H9 (cell line): Measurements from ENCODE around the gene KLHDC10. TPM values are rescaled to one million over a fixed set of nuclear protein-coding genes. Genes with fewer than 3 reads are reported as not detected.

Experiments
- DNase-seq: peaks from one replicate; pipeline ENCODE4 v3.0.0-alpha.2; 2017
- H2AFZ ChIP-seq: one replicate; pipeline ENCODE4 v1.6.1; 2013; ENCODE audit warnings: mild to moderate bottlenecking, low read length, control low read depth, moderate library complexity
- H2AK5ac ChIP-seq: 2 replicates; pipeline ENCODE4 v1.6.1; 2013; ENCODE audit warnings: low read length, control low read depth, mixed read lengths; ENCODE audit not compliant: insufficient read length
- H2BK120ac ChIP-seq: one replicate; pipeline ENCODE4 v1.6.1; 2013; ENCODE audit warnings: low read depth, mild to moderate bottlenecking, low read length, control low read depth, inconsistent platforms; ENCODE audit not compliant: poor library complexity, severe bottlenecking
- H2BK12ac ChIP-seq: 2 replicates; pipeline ENCODE4 v1.6.1; 2013; ENCODE audit warnings: low read length, control low read depth, mixed read lengths, low read depth; ENCODE audit not compliant: insufficient read length
- H2BK15ac ChIP-seq: 2 replicates; pipeline ENCODE4 v1.6.1; 2013; ENCODE audit warnings: low read depth, low read length, control low read depth
- H2BK20ac ChIP-seq: one replicate; pipeline ENCODE4 v1.6.1; 2013; ENCODE audit warnings: low read depth, mild to moderate bottlenecking, low read length, control low read depth, inconsistent platforms; ENCODE audit not compliant: poor library complexity, severe bottlenecking
- H2BK5ac ChIP-seq: 2 replicates; pipeline ENCODE4 v1.6.1; 2013; ENCODE audit warnings: low read length, control low read depth, mixed read lengths; ENCODE audit not compliant: insufficient read length
- H3K14ac ChIP-seq: 2 replicates; pipeline ENCODE4 v1.6.1; 2013; ENCODE audit warnings: low read length, control low read depth; ENCODE audit not compliant: insufficient read depth
- H3K18ac ChIP-seq: 2 replicates; pipeline ENCODE4 v1.6.1; 2013; ENCODE audit warnings: low read depth, mild to moderate bottlenecking, mixed read lengths, low read length, control low read depth; ENCODE audit not compliant: insufficient read length
- H3K23ac ChIP-seq: 2 replicates; pipeline ENCODE4 v1.6.1; 2013; ENCODE audit warnings: low read length, control low read depth, mixed read lengths, low read depth; ENCODE audit not compliant: insufficient read length
- H3K23me2 ChIP-seq: 2 replicates; pipeline ENCODE4 v1.6.1; 2013; ENCODE audit warnings: low read depth, mild to moderate bottlenecking, mixed read lengths, low read length, control low read depth; ENCODE audit not compliant: insufficient read length, poor library complexity, severe bottlenecking
- H3K27ac ChIP-seq: 2 replicates; pipeline ENCODE4 v1.5.1; 2013; ENCODE audit warnings: low read length, control low read depth, mixed read lengths, low read depth; ENCODE audit not compliant: insufficient read length
- H3K27me3 ChIP-seq: 2 replicates; pipeline ENCODE4 v1.6.1; 2013; ENCODE audit warnings: low read length, control low read depth, inconsistent platforms; ENCODE audit not compliant: insufficient read depth
- H3K4ac ChIP-seq: 2 replicates; pipeline ENCODE4 v1.6.1; 2013; ENCODE audit warnings: low read depth, mild to moderate bottlenecking, control low read depth, inconsistent platforms, low read length, moderate library complexity
- H3K4me1 ChIP-seq: 2 replicates; pipeline ENCODE4 v1.6.1; 2013; ENCODE audit warnings: low read length, control low read depth, inconsistent platforms; ENCODE audit not compliant: insufficient read depth
- H3K4me2 ChIP-seq: 2 replicates; pipeline ENCODE4 v1.6.1; 2013; ENCODE audit warnings: low read length, control low read depth, mixed read lengths; ENCODE audit not compliant: insufficient read length, insufficient read depth
- H3K56ac ChIP-seq: 2 replicates; pipeline ENCODE4 v1.6.1; 2013; ENCODE audit warnings: low read depth, mild to moderate bottlenecking, mixed read lengths, low read length, control low read depth; ENCODE audit not compliant: insufficient read length
- H3K79me1 ChIP-seq: 2 replicates; pipeline ENCODE4 v1.6.1; 2013; ENCODE audit warnings: low read depth, mild to moderate bottlenecking, moderate library complexity, low read length, control low read depth, inconsistent platforms; ENCODE audit not compliant: insufficient read depth, poor library complexity, severe bottlenecking
- H3K79me2 ChIP-seq: 2 replicates; pipeline ENCODE4 v1.6.1; 2013; ENCODE audit warnings: low read length, control low read depth, inconsistent platforms; ENCODE audit not compliant: insufficient read depth
- H3K9ac ChIP-seq: 2 replicates; pipeline ENCODE4 v1.6.1; 2013; ENCODE audit warnings: low read length, control low read depth, mixed read lengths; ENCODE audit not compliant: insufficient read length; ENCODE audit errors: extremely low read depth
- H3K9me3 ChIP-seq: one replicate; pipeline ENCODE4 v1.6.1; 2013; ENCODE audit warnings: low read depth, low read length, inconsistent platforms; ENCODE audit not compliant: control insufficient read depth
- H3T11ph ChIP-seq: one replicate; pipeline ENCODE4 v1.6.1; 2013; ENCODE audit warnings: mild to moderate bottlenecking, low read length, control low read depth, inconsistent platforms
- H4K20me1 ChIP-seq: one replicate; pipeline ENCODE4 v1.6.1; 2013; ENCODE audit not compliant: control insufficient read depth, insufficient read length, insufficient read depth
- H4K5ac ChIP-seq: 2 replicates; pipeline ENCODE4 v1.6.1; 2013; ENCODE audit warnings: low read depth, mild to moderate bottlenecking, mixed read lengths, low read length, control low read depth; ENCODE audit not compliant: insufficient read length
- H4K8ac ChIP-seq: replicated peaks from 2 replicates; pipeline ENCODE4 v1.6.1; 2013; ENCODE audit warnings: low read length, control low read depth, mixed read lengths, low read depth; ENCODE audit not compliant: insufficient read length
- H4K91ac ChIP-seq: 2 replicates; pipeline ENCODE4 v1.6.1; 2013; ENCODE audit warnings: low read depth, mild to moderate bottlenecking, moderate library complexity, mixed read lengths, low read length, control low read depth; ENCODE audit not compliant: insufficient read length
- H3K27ac Mint-ChIP-seq, 3 experiments: 2 replicates in 2 of 3; 3 replicates in 1 of 3; pipeline ENCODE4 v1.8.0; 2020 to 2021; ENCODE audit warnings: mixed read lengths in 3 of 3, mild to moderate bottlenecking in 1 of 3, moderate library complexity in 1 of 3
- H3K27me3 Mint-ChIP-seq: 2 replicates; pipeline ENCODE4 v1.8.0; 2021; ENCODE audit warnings: low read depth, mild to moderate bottlenecking, moderate library complexity, mixed read lengths
- H3K36me3 Mint-ChIP-seq, 3 experiments: 2 replicates in 2 of 3; 3 replicates in 1 of 3; pipeline ENCODE4 v1.8.0; 2020 to 2021; ENCODE audit warnings: low read depth in 3 of 3, mixed read lengths in 3 of 3; ENCODE audit not compliant: insufficient read depth in 1 of 3
- H3K4me1 Mint-ChIP-seq, 2 experiments: 2 replicates each; pipeline ENCODE4 v1.8.0; 2020; ENCODE audit warnings: mixed read lengths in 2 of 2
- H3K4me3 Mint-ChIP-seq, 2 experiments: 2 replicates in 1 of 2; 3 replicates in 1 of 2; pipeline ENCODE4 v1.8.0; 2020 to 2021; ENCODE audit warnings: mild to moderate bottlenecking in 2 of 2, mixed read lengths in 2 of 2, moderate library complexity in 1 of 2
- H3K9me3 Mint-ChIP-seq, 2 experiments: 2 replicates in 1 of 2; 3 replicates in 1 of 2; pipeline ENCODE4 v1.8.0; 2020; ENCODE audit warnings: mild to moderate bottlenecking in 2 of 2, mixed read lengths in 2 of 2, moderate library complexity in 1 of 2
- CTCF ChIP-seq: fragments of 200-600 bp; sonication (generic); conservative IDR thresholded peaks from 3 replicates; pipeline ENCODE4 v1.8.0; 2021; ENCODE audit warnings: antibody characterized with exemption, mild to moderate bottlenecking
- WGBS: extraction: QIAGEN DNeasy Blood & Tissue Kit; methylation state at CpG from one replicate; pipeline ENCODE4 v1.1.7; 2013; ENCODE audit warnings: missing lambda C conversion rate, low lambda C conversion rate, mixed read lengths; ENCODE audit not compliant: insufficient read length; ENCODE audit errors: extremely low coverage; 5-methylcytosine and 5-hydroxymethylcytosine counted together
- total RNA-seq: library from RNA; stranded (reverse); gene quantifications from 2 replicates; pipeline ENCODE4 v1.2.1, GENCODE V29; 2021

Gene KLHDC10
- total RNA-seq, 1 experiment from 2014 or later, result 17.3 TPM

- Histone ChIP-seq H4K5ac (no peak overlapping the region), H2BK20ac (no peak overlapping the region), H3K14ac (no peak overlapping the region), H2BK12ac (no peak overlapping the region), H3K23me2 (peaks cover 2% of the 10 kb centered on the region), H3K4me2 (no peak overlapping the region), H3K27me3 (no peaks in the 10 kb centered on the region), H3K23ac (no peak overlapping the region), H3K9me3 (no peaks in the 10 kb centered on the region), H3K56ac (no peak overlapping the region), H2BK120ac (no peak overlapping the region), H4K91ac (no peak overlapping the region), H3K9ac (no peak overlapping the region), H3K18ac (no peak overlapping the region), H2AK5ac (no peak overlapping the region), H3K79me2 (no peaks in the 10 kb centered on the region), H3K27ac (no peak overlapping the region), H4K20me1 (no peaks in the 10 kb centered on the region), H4K8ac (no peak overlapping the region), H3K4me1 (no peaks in the 10 kb centered on the region), H2AFZ (no peak overlapping the region), H2BK5ac (no peak overlapping the region), H2BK15ac (no peak overlapping the region), H3K4ac (no peak overlapping the region), H3K79me1 (no peaks in the 10 kb centered on the region), H3T11ph (no peak overlapping the region)
- peaks cover 4 to 5% of the 10 kb centered on the region in 2 experiments; a peak in 3 of 4 replicates for H3K4me1 Mint-ChIP-seq
- 0 out of 2 replicates have a peak, but pooled peaks cover 1% of the 10 kb centered on the region for H3K27me3 Mint-ChIP-seq
- no peak for TF ChIP-seq CTCF
- WGBS, result no CpG with 5 or more reads among the region's 6 CpGs
- DNase-seq, result no peak
- no peaks in the 10 kb centered on the region for H3K36me3 Mint-ChIP-seq
- H3K4me3 Mint-ChIP-seq, result no peak overlapping the region
- no peaks in the 10 kb centered on the region for H3K9me3 Mint-ChIP-seq
- H3K27ac Mint-ChIP-seq, result peak overlapping the region in 1 of 3 experiments; percentile 59; a peak in 1 of 7 replicates
Observed at GRCh38 chr7:130065500-130066152, 4.7 kb upstream of the KLHDC10 start.
